ENCODE data around the gene KRT1. TPM values are rescaled to one million over a fixed set of nuclear protein-coding genes. Genes with fewer than 3 reads are reported as not detected.

Gene KRT1
- total and polyA plus RNA-seq, 3 donors from 2014 or later, result 0.20 TPM; not detected in 2

DNA sequence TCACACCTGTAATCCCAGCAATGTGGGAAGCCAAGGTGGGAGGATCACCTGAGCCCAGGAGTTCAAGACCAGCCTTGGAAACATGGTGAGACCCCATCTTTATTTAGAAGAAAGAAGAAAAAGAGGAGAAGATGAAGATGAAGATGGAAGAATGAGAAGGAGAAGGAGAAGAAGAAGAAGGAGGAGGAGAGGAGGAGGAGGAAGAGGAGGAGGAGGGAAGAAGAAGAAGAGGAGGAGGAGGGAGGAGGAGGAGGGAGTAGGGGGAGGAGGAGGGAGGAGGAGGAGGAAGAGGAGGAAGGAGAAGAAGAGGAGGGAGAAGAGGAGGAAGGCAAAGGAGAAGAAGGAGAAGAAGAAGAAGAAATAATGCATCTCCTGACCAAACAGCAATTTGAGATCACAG lies 9.0 kb upstream of the KRT1 start:
- no peak for TF ChIP-seq POLR2A (IDR thresholded peaks at IDR 0.05)
- TF ChIP-seq CTCF (IDR thresholded peaks at IDR 0.05), result no peak
- H3K27me3 ChIP-seq, result no peaks in the 10 kb centered on the region
- H3K36me3 ChIP-seq (ENCODE audit: low read depth, missing control alignments), result no peaks in the 10 kb centered on the region
- H3K4me1 ChIP-seq, result peaks cover 8% of the 10 kb centered on the region
- H3K9me3 ChIP-seq, result no peaks in the 10 kb centered on the region
- intact Hi-C loops (cut with DNase I; ENCODE audit: low total_unique reads), result no loop called here
- DNase-seq, result no peak
- H3K27ac ChIP-seq, result no peak overlapping the region
- no peak overlapping the region for H3K4me3 ChIP-seq

- no peak for TF ChIP-seq POLR2A (IDR thresholded peaks at IDR 0.05)
- no peak for TF ChIP-seq CTCF (IDR thresholded peaks at IDR 0.05)
- 83 to 85% methylated on average over 2 of the region's 2 CpGs for WGBS, 2 donors
- intact Hi-C loops (cut with DNase I; ENCODE audit: low total_unique reads), result no loop called here
- no peaks in the 10 kb centered on the region for H3K36me3 ChIP-seq (ENCODE audit: low read depth, missing control alignments)
- no peaks in the 10 kb centered on the region for H3K9me3 ChIP-seq
- H3K4me3 ChIP-seq, result no peak overlapping the region
- H3K4me1 ChIP-seq, result peaks cover 8% of the 10 kb centered on the region
- no peak for DNase-seq
- H3K27me3 ChIP-seq, result no peaks in the 10 kb centered on the region
- H3K27ac ChIP-seq, result no peak overlapping the region
These were observed 8.3 kb upstream of the KRT1 start for GRCh38 chr12:52688481-52688880.

- Histone ChIP-seq H3K4me3 (no peak overlapping the region), H3K4me1 (peaks cover 8% of the 10 kb centered on the region), H3K27ac (no peak overlapping the region), H3K36me3 (ENCODE audit: low read depth, missing control alignments) (no peaks in the 10 kb centered on the region), H3K9me3 (no peaks in the 10 kb centered on the region), H3K27me3 (no peaks in the 10 kb centered on the region)
- TF ChIP-seq POLR2A (IDR thresholded peaks at IDR 0.05) (no peak), CTCF (IDR thresholded peaks at IDR 0.05) (no peak)
- intact Hi-C loops (cut with DNase I; ENCODE audit: low total_unique reads), result no loop called here
- 86 to 93% methylated on average over 8 of the region's 8 CpGs for WGBS, 2 donors
- no peak for DNase-seq
These were observed 7.5 kb upstream of the KRT1 start for GRCh38 chr12:52687497-52688385.

- peaks cover 10% of the 10 kb centered on the region for H3K4me1 ChIP-seq
- no peaks in the 10 kb centered on the region for H3K9me3 ChIP-seq
- H3K4me3 ChIP-seq, result no peak overlapping the region
- DNase-seq, result no peak
- TF ChIP-seq CTCF (IDR thresholded peaks at IDR 0.05), result no peak
- no peak for TF ChIP-seq POLR2A (IDR thresholded peaks at IDR 0.05)
- no peak overlapping the region for H3K27ac ChIP-seq
- no peaks in the 10 kb centered on the region for H3K36me3 ChIP-seq (ENCODE audit: low read depth, missing control alignments)
- no peaks in the 10 kb centered on the region for H3K27me3 ChIP-seq
- intact Hi-C loops (cut with DNase I; ENCODE audit: low total_unique reads), result no loop called here
- 84 to 87% methylated on average over 9 of the region's 9 CpGs for WGBS, 2 donors
These were observed 6.7 kb upstream of the KRT1 start for GRCh38 chr12:52686756-52687487.
